Stimulated activated naive CD8-positive, alpha-beta T cell treated with anti-CD3 and anti-CD28 coated beads, Interleukin-15, Interleukin-2, amounts not matched to agents 100 U/mL and 50 U/mL, for 24 hours (primary cell): ENCODE measurements around the gene KCNN1.
"Not testable (repeated sequence)": the region's sequence is repeated elsewhere in the genome, so short reads cannot be mapped to it uniquely, and the experiment has no call there.

Experiments
- ATAC-seq: fragments of 150-1000 bp; cut with Tn5 transposase; one replicate; pipeline ENCODE4 v1.10.0; 2021
- DNase-seq: peaks from one replicate; pipeline ENCODE4 v3.0.0; 2021

KCNN1 gene

DNA sequence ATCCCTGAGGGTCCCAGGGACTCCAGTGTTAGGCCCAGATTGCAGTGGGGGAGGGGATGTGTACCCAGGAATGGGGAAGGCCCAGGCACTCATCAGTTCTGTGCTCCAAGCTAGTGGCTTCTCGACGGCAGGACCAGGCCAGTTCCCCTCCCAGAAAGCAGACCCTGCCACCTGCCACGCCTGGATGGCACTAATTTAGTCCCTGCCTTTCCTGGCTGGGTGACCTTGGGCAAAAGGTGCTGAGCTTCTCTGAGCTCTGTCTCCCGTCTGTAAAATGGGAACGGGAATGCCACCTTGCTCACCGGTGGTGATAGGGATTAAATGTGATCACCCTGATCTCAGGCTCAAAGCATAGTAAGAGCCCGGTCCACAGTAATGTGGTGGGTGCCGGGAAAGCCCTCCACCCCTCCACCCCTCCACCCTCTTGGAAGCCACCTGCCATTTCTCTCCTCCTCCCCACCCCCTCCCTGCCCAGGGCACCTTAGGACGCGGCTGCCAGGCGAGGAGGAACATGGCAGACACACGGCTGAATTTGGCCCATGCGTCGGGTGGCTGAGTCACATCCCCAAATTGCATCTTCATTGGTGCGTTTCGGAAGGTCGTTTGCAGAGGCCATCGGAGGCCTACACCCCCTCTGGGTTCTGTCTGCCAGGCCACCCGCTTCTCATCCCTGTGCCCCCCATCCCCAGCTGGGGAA is 2.3 kb downstream of the KCNN1 start:
- DNase-seq (no peak), ATAC-seq (no peak)

DNA sequence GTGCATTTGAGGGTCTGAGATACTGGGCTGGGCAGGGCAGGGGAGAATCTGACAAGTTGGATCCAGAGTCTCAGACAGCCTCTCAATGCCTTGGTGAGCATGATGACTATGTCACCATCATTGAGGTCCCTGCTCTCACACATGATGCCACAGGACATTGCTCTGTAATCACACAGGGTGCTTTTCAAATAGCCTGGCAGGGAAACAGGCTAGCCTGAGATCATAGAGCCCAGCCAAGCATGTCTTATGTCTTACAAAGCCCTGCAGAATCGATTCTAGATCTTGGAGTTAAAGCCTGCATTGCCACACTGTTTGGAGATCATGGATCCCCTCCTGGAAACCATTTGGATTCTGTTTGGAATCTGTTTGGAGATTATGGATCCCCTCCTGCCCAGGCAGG is 5.3 kb downstream of the KCNN1 start:
- no peak for ATAC-seq
- no peak for DNase-seq

DNA sequence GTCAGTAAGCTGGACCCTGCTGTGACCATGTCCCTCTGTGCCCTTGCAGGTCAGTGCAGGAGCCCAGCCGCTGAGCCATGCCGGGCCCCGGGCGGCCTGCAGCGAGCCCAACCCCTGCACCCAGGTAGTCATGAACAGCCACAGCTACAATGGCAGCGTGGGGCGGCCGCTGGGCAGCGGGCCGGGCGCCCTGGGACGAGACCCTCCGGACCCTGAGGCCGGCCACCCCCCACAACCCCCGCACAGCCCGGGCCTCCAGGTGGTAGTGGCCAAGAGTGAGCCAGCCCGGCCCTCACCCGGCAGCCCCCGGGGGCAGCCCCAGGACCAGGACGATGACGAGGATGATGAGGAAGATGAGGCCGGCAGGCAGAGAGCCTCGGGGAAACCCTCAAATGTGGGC is 6.9 kb downstream of the KCNN1 start:
- ATAC-seq (no peak), DNase-seq (no peak)

DNA sequence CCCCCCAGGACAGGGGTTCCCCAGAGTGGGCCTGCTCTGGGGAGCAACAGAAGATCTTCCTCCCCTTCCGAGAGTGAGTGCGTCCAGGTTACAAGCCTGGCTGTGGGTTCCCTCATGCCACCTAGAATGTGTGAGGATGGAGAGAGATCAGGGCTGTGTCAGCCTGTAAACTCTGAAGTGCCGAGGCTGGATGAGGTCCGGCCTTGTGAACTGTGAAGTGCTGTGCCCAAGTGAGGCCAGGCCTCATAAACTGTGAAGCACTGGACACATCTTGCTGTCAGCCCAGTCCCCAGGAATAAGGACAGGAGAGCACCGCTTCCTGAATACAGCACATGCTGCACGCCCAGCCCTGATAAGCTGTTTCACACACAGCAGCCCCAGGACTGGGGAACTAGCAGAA is 7.6 kb downstream of the KCNN1 start:
- ATAC-seq (no peak), DNase-seq (no peak)

DNA sequence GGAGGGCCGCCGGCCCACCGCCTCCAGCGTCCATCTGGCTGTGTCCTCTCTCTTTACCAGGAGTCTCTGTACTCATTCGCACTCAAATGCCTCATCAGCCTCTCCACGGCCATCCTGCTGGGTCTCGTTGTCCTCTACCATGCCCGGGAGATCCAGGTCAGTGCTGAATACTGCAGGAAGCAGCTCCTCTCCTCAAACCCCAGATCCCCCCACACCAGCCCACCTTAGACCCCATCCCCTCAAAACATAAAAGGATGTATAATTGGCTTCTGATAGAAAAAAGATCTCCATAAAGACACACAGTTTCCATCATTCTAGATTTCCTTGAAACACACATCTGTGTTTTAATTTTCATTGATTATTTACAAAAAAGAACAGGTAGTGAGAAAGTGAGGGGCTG is 8.1 kb downstream of the KCNN1 start:
- ATAC-seq (no peak), DNase-seq (no peak)

DNA sequence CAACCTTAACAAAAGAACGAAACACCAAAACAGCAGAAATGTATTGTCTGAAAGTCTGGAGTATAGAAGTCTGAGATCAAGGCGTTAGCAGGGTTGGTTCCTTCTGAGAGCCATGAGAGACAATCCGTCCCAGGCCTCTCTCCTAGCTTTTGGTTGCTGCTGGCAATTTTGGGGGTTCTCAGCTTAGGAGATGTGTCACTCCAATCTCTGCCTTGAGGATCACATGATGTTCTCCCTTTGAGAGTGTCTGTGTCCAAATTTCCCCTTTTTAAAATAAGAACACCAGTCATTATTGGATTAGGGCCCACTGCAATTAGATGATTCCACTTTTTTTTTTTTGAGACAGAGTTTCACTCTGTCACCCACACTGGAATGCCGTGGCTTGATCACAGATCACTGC is 10.1 kb downstream of the KCNN1 start:
- no peak for DNase-seq
- ATAC-seq, result no peak

DNA sequence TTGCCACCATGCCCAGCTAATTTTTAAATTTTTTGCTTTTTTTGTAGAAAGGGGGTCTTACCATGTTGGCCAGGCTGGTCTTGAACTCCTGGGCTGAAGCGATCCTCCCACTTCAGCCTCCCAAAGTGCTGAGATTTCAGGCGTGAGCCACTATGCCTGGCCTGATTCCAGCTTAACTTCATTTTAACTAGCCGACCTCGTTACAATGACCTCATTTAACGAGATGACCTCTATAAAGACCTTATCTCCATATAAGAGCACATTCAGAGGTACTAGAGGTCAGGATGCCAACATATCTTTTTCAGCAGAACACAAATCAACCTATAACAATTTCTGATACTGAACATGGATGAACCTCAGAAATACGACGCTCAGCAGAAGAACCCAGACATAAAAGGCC is 10.6 kb downstream of the KCNN1 start:
- ATAC-seq, result no peak
- no peak for DNase-seq

DNA sequence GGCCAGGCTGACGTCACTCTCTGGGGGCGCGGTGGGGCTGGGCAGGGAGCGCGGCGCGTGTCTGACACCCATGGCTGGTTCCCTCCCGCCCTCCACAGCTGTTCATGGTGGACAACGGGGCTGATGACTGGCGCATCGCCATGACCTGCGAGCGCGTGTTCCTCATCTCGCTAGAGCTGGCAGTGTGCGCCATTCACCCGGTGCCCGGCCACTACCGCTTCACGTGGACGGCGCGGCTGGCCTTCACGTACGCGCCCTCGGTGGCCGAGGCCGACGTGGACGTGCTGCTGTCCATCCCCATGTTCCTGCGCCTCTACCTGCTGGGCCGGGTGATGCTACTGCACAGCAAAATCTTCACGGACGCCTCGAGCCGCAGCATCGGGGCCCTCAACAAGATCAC is 14.7 kb downstream of the KCNN1 start:
- DNase-seq, result no peak
- ATAC-seq, result no peak

DNA sequence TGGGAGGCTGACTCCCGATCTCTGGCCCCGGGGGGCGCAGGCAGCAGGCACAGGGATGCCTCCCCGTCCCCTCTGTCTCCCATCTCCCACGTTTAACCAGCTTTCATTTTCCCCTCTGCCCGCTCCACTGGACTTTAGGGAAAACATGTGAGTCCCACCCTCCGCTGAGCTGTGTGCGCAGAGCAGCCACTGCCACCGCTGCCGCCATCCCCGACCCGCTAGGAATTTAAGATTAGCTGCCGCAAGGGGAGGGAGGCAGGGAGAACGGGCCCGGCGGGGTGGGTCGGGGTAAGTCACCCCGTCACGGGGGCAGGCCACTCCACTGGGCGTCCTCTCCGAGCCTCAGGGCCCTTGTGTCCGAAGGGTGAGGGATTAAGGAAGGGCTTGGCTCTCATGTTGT is 15.5 kb downstream of the KCNN1 start:
- DNase-seq (no peak), ATAC-seq (no peak)

DNA sequence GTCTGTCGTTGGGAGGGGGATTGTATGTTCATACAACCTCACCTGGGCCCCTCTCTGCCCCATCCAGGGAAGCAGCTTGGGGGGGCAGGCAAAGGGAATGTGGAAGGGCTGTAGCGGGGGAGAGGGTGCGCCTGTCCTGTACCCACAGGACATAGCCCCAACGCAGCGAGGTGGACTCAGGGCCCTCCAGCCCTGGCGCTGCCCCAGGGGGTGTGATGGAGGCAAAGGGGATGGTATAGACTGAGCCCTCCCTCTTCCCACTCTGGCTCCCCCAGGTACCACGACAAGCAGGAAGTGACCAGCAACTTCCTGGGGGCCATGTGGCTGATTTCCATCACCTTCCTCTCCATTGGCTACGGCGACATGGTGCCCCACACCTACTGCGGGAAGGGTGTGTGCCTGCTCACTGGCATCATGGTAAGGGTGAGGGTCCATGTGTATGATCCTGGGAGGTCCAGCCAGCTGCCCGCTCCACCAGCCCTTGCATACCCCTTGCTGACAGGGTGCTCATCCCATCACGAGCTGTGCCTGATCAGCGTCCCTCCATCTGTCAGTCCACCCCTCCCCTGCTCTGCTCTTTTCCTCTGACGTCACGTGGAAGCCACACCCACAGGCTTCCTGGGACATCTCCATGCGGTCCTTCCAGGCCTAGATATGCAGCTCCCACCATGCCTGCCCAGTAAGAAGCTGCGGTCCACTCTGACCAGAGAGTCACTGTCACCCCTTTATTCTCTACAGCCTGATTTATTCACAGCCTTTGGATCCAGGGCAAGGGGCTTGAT is 18.3 kb downstream of the KCNN1 start:
- ATAC-seq (peak; percentile 10), DNase-seq (no peak)

DNA sequence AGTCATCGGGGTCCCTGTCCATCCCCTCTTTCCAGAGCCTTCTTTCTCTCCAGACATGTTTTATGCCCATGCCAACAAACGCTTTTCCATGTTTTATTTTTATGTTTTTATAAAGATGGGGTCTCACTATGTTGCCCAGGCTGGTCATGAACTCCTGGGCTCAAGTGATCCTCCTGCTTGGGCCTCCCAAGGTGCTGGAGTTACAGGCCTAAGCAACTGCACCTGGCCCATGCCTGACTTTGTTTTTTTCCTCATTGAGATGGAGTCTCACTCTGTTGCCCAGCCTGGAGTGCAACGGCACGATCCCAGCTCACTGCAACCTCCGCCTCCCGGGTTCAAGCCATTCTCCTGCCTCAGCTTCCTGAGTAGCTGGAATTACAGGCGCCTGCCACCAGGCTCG is 19.7 kb downstream of the KCNN1 start:
- ATAC-seq, DNase-seq: not testable (repeated sequence)

DNA sequence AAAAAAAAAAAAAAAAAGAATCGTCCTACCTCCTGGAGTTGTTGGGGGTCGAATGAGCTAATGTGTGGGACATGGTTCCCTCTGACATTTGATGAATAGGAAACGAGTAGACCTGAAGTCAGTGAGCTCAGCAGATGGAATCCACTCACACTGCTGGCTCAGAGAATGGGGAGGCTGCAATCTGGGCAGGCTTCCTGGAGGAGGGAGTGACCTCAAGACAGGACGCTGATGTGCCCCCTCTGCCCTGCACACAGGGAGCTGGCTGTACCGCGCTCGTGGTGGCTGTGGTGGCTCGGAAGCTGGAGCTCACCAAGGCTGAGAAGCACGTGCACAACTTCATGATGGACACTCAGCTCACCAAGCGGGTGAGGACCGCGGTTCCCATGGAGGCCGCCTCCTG is 21.3 kb downstream of the KCNN1 start:
- ATAC-seq (no peak), DNase-seq (no peak)

DNA sequence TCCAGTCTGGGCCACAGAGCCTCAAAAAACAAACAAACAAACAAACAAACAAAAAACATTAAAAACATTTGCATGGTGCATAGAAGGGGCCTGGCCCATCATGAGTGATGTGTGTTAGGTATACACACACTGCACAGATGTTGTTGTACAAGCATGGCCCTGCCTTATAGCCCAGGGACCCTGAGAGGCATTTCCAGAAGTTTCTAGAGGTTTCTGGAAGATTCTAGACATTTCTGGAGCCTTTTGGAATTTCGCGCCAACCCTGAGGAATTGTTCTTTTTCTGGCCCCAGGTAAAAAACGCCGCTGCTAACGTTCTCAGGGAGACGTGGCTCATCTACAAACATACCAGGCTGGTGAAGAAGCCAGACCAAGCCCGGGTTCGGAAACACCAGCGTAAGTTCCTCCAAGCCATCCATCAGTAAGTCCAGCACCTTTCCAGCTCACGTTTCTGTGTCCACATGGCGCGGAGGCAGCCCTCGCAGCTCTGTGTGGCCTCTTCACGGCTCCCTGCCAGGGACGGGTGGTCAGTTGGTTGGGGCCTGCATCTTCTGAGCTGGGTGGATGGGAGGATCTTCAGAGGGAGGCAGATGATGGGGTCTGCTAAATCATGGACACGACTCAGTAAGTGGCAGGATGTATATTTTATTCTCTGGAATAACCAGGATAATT is 22.7 kb downstream of the KCNN1 start:
- DNase-seq (no peak), ATAC-seq (no peak)

DNA sequence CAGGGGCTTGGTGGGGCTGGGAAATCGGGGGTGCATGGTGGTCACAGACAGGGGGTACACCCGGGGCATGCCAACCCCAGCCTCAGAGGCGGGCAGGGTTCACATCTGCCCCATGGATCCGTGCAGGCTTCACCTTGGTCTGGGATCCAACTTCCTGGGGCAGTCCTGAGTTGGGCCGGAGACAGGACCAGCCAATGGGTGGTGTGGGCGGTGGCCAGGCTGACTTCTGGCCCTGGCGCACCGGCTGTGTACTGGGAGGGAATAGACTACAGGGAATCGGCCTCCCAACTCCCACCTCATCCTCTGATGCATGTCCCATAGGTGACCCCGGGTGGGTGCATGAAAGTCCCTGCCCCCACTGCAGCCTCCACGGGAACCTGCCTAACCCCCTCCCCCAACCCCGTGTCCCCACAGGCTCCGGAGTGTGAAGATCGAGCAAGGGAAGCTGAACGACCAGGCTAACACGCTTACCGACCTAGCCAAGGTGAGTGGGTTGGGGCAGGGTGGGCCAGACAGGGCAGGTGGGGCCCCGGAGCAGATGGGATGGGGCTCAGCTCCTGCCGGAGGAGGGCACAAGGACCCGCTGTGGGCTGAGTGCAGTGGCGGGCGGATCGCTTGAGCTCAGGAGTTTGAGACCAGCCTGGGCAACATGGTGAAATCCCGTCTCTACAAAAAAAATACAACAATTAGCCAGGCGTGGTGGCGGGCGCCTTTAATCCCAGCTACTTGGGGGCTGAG is 26.3 kb downstream of the KCNN1 start:
- no peak for ATAC-seq
- no peak for DNase-seq

DNA sequence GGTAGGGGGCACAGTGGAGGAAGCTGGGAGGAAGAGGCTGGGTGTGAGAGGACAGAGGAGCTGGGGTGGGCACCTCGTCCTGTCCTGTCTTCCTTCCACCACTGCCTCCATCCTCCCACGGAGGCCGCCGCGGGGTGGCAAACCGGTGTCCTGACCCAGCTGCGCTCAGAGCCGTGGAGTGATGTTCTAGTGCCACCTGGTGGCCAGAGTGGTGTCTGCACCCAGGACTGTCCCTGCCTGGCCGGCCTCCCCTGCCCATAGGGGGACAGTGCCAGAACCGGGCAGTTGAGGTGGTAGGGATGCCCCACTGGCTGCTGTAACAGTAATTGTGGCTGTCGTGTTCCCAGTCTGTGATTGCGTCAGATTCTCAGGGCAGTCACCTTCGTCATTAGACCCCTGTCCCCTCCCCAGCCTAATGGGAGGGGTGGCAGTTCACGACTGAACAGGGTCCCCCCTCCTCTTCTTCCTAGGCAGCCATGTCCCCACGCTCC is 30.0 kb downstream of the KCNN1 start:
- peak; percentile 70 for ATAC-seq
- DNase-seq, result peak; percentile 92

DNA sequence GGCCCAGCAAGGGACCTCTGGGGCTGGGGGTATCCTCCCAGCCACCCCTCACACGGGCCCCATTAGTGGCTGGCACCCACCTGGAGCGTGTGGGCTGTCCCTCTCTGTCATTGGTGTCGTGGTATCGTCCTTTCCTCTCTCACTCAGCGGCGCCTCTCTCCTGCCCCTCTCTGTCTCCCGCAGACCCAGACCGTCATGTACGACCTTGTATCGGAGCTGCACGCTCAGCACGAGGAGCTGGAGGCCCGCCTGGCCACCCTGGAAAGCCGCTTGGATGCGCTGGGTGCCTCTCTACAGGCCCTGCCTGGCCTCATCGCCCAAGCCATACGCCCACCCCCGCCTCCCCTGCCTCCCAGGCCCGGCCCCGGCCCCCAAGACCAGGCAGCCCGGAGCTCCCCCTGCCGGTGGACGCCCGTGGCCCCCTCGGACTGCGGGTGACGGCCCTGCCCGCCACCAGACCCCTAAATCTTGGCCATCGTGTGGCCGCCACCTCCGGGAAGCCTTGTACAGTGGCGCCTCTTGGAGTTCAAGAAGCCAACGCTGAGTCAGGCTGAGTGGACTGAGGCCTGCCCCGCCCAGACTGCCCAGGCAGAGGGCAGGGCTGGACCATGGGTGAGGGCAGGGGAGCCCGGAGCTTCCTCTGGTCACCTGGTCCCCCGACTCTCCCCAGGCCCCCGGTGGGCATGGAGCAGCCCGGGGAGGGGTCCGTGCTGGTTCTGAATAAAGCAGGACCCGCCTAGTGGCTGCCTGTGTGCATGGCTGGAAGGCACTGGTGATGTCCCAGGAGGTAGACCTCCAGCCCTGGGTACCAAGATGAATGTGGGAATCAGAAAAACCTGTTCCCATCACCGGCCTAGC is 31.3 kb downstream of the KCNN1 start:
- DNase-seq (no peak), ATAC-seq (no peak)

DNA sequence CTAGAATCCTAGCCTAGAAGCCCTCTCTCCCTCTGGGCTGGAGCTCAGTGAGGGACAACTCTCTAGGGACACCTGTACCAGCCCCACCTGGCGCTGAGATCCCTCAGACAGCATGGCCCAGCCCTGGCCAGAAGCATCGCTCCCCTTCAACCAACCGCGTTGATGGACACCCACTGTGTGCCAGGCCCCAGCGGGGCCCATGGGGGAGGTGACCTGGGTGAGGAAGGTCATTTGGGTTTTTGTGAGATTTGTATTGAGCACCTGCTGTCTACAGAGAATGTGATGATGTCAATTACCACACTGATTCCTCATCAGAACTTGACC is 31.9 kb downstream of the KCNN1 start:
- no peak for ATAC-seq
- DNase-seq, result no peak

DNA sequence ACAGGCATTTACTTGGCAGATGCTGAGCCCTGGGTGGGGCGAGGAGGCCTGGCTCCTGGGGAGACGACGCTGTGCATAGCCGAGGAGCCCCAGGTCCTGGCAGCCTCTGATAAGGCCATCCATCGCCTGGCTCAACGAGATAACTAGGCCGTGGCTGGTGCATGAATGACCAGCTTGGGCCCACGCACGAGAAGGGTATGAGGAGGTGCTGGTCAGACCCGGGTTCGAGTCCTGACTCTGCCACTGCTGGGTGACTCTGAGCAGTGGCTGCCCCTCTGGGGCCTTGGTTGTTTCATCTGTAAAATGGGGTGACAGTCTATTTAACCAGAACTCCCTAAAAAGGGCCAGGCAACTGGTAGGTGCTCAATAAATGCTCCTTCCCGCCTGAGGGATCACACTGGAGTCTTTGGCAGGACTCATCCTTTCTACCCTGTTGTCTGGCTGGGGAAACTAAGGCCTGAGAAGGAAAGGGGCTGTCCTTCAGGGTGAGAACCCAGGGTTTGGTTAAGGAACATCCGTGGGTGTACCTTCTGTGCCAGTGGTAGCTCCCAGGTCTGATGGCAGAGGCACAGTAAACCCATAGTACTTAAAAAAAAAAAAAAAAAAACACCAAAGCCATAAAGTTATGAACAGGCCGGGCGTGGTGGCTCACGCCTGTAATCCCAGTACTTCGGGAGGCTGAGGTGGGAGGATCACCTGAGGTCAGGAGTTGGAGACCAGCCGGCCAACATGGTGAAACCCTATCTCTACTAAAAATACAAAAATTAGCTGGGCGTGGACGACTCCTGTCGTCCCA is 33.0 kb downstream of the KCNN1 start:
- ATAC-seq (no peak), DNase-seq (no peak)

DNA sequence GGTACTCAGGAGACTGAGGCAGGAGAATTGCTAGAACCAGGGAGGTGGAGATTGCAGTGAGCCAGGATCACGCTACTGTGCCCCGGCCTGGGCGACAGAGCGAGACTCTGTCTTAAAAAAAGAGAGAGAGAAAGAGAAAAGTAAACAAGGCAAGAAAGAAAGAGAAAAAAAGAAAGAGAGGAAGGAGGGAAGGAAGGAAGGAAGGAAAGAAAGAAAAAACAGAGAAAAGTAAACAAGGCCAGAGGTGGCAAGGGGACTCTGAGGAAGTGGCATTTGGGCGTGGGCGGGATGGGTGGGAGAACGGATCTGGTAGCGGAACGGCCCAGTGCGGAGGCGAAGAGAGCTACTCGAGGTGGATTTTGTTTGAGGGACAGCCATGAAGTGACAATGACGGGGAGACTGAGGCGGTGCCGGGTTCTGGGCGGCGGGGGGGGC is 33.6 kb downstream of the KCNN1 start:
- DNase-seq (no peak), ATAC-seq (no peak)

DNA sequence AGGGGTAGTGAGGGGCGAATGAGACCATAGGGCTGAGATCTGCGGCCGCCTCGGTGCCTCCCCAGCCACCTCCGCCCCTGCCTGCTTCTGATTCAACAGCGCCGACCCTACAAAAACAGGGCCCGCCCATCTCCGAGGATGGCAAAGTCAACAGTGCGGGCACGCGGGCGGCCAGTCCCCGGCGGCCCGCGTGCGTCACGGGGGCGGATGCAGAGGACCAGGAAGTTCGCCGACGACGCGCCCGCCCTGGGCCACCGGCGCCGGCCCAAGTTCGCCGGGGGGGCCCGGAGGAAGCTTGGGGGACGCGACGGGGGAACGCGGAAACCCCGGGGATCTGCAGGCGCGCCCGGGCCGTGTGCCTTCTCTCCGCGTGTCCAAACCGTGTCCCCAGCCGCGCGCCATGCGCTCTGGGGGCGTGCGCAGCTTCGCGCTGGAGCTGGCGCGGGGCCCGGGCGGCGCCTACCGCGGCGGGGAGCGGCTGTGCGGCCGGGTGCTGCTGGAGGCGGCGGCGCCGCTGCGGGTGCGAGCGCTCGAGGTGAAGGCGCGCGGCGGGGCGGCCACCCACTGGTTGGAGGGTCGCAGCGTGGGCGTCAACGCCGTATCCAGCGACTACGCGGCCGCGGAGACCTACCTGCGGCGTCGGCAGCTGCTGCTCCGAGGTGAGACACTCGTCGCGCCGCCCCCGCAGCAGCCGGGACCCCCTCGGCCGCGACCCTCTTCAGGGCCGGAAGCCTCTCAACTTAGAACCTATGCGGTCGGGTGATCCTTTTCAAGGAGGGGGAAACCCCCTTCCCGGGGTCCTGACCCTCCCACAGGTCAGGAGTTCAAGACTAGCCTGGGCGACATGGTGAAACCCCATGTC is 34.2 kb downstream of the KCNN1 start:
- peak; percentile 95 for DNase-seq
- peak; percentile 86 for ATAC-seq
